Prostate gland (tissue), 2 donors: ENCODE results near the gene DGKE. TPM values are rescaled to one million over a fixed set of nuclear protein-coding genes. Genes with fewer than 3 reads are reported as not detected.

ENCODE experiments used
- DNase-seq: peaks from one replicate; pipeline ENCODE4 v3.0.0-alpha.2; 2019; ENCODE audit warnings: low spot score
- H3K27ac ChIP-seq, 2 donors: fragments of 200-600 bp; sonication (generic); 2 replicates each; pipeline ENCODE4 v1.5.1; 2017 to 2019
- H3K27me3 ChIP-seq: fragments of 200-600 bp; sonication (generic); replicated peaks from 2 replicates; pipeline ENCODE4 v1.5.1; 2019; ENCODE audit not compliant: insufficient read depth
- H3K36me3 ChIP-seq, 2 donors: fragments of 200-600 bp; sonication (generic); 1 replicate in 1 of 2; 2 replicates in 1 of 2; pipeline versions ENCODE4 v1.5.1 to v1.8.1; 2017 to 2019
- H3K4me1 ChIP-seq: fragments of 200-600 bp; sonication (generic); replicated peaks from 2 replicates; pipeline ENCODE4 v1.5.1; 2019
- H3K4me3 ChIP-seq, 2 donors: fragments of 200-600 bp; sonication (generic); 2 replicates each; pipeline ENCODE4 v1.5.1; 2017 to 2019
- H3K9me3 ChIP-seq: fragments of 200-600 bp; sonication (generic); 2 replicates; pipeline ENCODE4 v1.5.1; 2017
- POLR2A ChIP-seq: fragments of 450-650 bp; IDR thresholded peaks from one replicate; pipeline ENCODE4 v1.6.1; 2016; ENCODE audit warnings: antibody characterized with exemption, mild to moderate bottlenecking
- POLR2AphosphoS5 ChIP-seq: sonication (generic); formaldehyde crosslinking; IDR thresholded peaks from one replicate; pipeline ENCODE4 v1.6.1; 2017; ENCODE audit warnings: antibody characterized with exemption
- WGBS: methylation state at CpG from one replicate; pipeline ENCODE4 v1.1.5; 2018; 5-methylcytosine and 5-hydroxymethylcytosine counted together
- intact Hi-C: fragments of 100-400 bp; cut with DNase I; formaldehyde crosslinking; loops from one replicate; pipeline ENCODE4 v1.14.2; 2022
- total RNA-seq, 2 donors: library from RNA; depleted of rRNA; stranded (reverse); fragments of >200 nt; gene quantifications; one replicate each; pipeline ENCODE4 v1.1.0, GENCODE V29; 2016
- TF ChIP-seq, protein P1 (sequence below), 4 experiments: fragments of 200-600 bp in 2 of 4; fragments of 450-650 bp in 2 of 4; sonication (generic) in 2 of 4; IDR thresholded peaks; 1 replicate in 3 of 4; 2 replicates in 1 of 4; pipeline ENCODE4 v1.5.1; 2016 to 2019; ENCODE audit warnings: antibody characterized with exemption in 4 of 4, mild to moderate bottlenecking in 2 of 4, moderate library complexity in 2 of 4

Gene DGKE
- total RNA-seq, 2 donors from 2014 or later: 7.7 to 13.3 TPM

DNA sequence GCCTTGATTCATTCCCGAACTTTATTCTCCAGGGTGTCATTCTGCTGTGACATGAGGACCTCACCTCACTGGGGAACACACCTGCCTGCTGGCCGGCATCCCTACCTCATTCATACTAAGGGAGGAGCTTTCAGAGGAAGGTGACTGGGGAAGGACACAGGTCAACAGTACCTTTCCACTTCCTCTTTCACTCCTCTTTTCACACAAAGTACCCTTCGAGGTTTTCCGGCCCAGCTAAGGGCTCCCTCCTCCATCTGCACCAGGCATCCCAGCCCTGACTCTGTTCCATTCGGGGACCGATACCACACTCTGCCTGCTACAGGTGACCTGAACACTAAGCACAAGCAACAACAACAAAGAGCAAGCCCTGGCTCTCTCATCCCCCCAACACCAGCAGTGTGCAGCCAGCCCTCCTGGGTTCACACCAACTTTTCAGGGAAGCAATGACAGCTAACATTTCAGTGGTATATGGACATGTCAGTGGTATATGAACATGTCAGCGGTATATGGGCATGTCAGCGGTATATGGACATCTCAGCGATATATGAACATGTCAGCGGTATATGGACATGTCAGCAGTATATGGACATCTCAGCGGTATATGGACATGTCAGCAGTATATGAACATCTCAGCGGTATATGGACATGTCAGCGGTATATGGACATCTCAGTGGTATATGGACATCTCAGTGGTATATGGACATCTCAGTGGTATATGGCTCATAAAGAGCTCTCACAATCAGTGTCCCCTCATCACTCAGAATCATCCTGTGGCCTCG, 63.9 kb downstream of the DGKE start:
- intact Hi-C loops: no loop called here
- no peaks in the 10 kb centered on the region for H3K9me3 ChIP-seq
- DNase-seq: no peak
- 92% methylated on average over 14 of the region's 14 CpGs for WGBS
- no peaks in the 10 kb centered on the region for H3K4me1 ChIP-seq
- no peak overlapping the region for H3K4me3 ChIP-seq
- no peaks in the 10 kb centered on the region for H3K27me3 ChIP-seq
- TF ChIP-seq, protein P1, sequence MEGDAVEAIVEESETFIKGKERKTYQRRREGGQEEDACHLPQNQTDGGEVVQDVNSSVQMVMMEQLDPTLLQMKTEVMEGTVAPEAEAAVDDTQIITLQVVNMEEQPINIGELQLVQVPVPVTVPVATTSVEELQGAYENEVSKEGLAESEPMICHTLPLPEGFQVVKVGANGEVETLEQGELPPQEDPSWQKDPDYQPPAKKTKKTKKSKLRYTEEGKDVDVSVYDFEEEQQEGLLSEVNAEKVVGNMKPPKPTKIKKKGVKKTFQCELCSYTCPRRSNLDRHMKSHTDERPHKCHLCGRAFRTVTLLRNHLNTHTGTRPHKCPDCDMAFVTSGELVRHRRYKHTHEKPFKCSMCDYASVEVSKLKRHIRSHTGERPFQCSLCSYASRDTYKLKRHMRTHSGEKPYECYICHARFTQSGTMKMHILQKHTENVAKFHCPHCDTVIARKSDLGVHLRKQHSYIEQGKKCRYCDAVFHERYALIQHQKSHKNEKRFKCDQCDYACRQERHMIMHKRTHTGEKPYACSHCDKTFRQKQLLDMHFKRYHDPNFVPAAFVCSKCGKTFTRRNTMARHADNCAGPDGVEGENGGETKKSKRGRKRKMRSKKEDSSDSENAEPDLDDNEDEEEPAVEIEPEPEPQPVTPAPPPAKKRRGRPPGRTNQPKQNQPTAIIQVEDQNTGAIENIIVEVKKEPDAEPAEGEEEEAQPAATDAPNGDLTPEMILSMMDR (IDR thresholded peaks at IDR 0.05): no peak
- H3K27ac ChIP-seq: no peak overlapping the region
- peaks cover 6 to 11% of the 10 kb centered on the region in 2 donors for H3K36me3 ChIP-seq

DNA sequence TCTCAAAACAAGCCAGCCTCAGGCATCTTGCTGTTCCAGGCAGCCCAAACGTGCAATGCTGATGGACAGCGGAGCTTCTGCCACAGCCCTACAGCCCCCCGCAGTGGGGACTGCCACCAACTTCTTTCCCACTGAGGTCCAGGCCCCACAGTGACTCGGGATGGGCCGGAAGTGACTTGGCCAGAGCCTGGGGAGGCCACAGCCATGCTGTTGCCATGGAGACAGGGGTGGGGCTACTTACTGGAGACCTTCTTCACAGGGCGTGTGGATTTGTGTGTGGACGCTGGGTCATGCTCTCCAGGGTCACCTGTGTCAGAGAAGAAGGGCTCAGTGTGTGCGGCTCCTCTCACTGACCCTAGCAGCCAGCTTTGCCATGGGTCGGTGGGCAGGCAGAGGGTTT, 64.9 kb downstream of the DGKE start:
- no peaks in the 10 kb centered on the region for H3K4me1 ChIP-seq
- H3K36me3 ChIP-seq: peaks cover 10 to 15% of the 10 kb centered on the region in 2 donors
- DNase-seq: no peak
- intact Hi-C loops: no loop called here
- H3K9me3 ChIP-seq: no peaks in the 10 kb centered on the region
- WGBS: 72% methylated on average over 8 of the region's 9 CpGs
- no peak overlapping the region for H3K4me3 ChIP-seq
- no peak overlapping the region for H3K27ac ChIP-seq
- no peaks in the 10 kb centered on the region for H3K27me3 ChIP-seq
- no peak for TF ChIP-seq POLR2A
- TF ChIP-seq, protein P1 (IDR thresholded peaks at IDR 0.05): no peak
- no peak for TF ChIP-seq POLR2AphosphoS5

DNA sequence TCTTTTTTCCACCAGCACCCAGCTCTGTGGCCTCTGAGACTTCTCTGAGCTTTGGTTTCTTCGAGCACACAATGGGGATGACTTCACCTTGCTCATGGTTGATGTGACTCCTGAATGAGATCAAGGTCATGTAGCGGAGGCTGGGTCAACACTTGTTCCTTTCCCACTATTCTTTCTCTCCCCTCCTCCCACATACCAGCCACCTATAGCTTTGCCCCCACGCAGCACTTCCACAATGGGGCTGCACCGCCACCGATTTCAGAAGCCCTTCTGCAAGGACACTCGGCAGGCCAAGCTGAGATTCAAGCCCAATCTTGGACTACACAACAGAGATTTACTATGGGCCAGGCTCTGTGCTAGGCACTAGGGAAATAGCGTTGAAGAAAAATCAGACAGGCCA, 65.5 kb downstream of the DGKE start:
- intact Hi-C loops: no loop called here
- Histone ChIP-seq H3K4me1 (no peaks in the 10 kb centered on the region), H3K27ac (no peak overlapping the region), H3K4me3 (no peak overlapping the region), H3K27me3 (no peaks in the 10 kb centered on the region), H3K36me3 (peaks cover 12 to 19% of the 10 kb centered on the region in 2 donors), H3K9me3 (no peaks in the 10 kb centered on the region)
- no peak for TF ChIP-seq POLR2AphosphoS5
- TF ChIP-seq, protein P1 (IDR thresholded peaks at IDR 0.05): no peak
- no peak for TF ChIP-seq POLR2A
- 96% methylated on average over 7 of the region's 7 CpGs for WGBS
- DNase-seq: no peak

DNA sequence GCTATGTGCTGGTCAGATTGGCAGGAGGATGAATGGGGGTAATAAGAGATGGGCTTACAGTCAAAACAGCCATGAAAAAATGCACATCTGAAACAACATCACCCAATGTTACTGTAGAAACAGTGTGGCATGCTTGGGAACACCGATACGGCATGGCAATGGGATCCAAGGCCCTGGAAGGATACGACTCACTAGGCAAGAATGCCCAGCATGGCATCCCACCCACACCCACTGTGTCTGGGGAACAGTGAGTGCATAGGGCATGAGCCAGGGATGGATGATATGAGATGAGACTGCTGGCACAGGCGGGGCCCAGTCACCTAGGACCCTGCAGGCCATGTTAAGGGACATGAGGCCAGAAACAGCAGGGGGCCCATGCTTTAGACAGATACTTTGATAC, 68.4 kb downstream of the DGKE start:
- TF ChIP-seq, protein P1 (IDR thresholded peaks at IDR 0.05): no peak
- no peak for TF ChIP-seq POLR2AphosphoS5
- TF ChIP-seq POLR2A: no peak
- H3K27ac ChIP-seq: no peak overlapping the region
- H3K9me3 ChIP-seq: no peaks in the 10 kb centered on the region
- intact Hi-C loops: no loop called here
- H3K4me1 ChIP-seq: no peaks in the 10 kb centered on the region
- no peak overlapping the region for H3K4me3 ChIP-seq
- H3K36me3 ChIP-seq: peaks cover 12 to 19% of the 10 kb centered on the region in 2 donors
- no peak for DNase-seq
- no peaks in the 10 kb centered on the region for H3K27me3 ChIP-seq
- WGBS: 97% methylated on average over 4 of the region's 4 CpGs

DNA sequence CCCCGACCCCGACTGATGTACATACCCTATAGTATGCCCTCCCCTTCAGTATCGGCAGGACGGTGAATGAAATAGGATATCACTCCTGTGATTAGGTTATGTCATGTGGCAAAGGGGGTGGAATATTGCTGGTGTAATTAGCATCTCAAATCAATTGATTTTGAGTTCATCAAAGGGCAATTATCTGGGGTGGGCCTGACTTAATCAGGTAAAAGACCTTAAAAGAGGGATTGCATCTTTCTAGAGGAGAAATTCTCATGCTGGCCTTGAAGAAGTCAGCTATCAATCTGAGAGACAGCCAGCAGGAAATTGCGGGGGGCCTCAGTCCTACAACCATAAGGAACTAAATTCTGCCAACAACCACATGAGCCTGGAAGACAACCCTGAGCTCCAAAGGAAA, 69.6 kb downstream of the DGKE start:
- H3K36me3 ChIP-seq: peaks cover 12 to 19% of the 10 kb centered on the region in 2 donors
- no peak overlapping the region for H3K4me3 ChIP-seq
- no peak for TF ChIP-seq POLR2AphosphoS5
- TF ChIP-seq, protein P1 (IDR thresholded peaks at IDR 0.05): no peak
- TF ChIP-seq POLR2A: no peak
- no peak for DNase-seq
- intact Hi-C loops: no loop called here
- H3K9me3 ChIP-seq: no peaks in the 10 kb centered on the region
- WGBS: 86% methylated on average over 5 of the region's 5 CpGs
- no peaks in the 10 kb centered on the region for H3K4me1 ChIP-seq
- H3K27ac ChIP-seq: no peak overlapping the region
- no peaks in the 10 kb centered on the region for H3K27me3 ChIP-seq
